ENCODE data around the gene LMX1B.

DNA sequence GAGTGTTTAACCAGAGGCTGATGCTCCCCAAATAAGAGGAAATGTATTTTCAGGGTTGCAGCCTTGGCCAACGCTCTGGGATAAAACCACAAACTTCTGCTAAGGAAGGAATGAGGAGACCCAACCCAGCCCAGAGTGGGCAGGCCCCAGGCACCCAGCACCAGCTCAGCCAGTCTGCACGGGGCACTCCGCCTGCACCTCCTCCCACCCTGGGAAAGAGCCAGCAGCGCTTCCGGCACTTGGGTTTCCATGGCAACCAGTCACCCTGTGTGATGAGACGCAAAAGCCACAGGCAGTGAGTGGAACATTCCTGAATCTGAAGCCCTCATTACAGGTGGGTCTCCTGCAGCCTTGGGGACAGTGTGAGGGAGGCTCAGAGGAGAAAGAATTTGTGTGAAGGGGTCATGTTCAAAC, 105.9 kb downstream of the LMX1B start:
- TF ChIP-seq, protein P1, sequence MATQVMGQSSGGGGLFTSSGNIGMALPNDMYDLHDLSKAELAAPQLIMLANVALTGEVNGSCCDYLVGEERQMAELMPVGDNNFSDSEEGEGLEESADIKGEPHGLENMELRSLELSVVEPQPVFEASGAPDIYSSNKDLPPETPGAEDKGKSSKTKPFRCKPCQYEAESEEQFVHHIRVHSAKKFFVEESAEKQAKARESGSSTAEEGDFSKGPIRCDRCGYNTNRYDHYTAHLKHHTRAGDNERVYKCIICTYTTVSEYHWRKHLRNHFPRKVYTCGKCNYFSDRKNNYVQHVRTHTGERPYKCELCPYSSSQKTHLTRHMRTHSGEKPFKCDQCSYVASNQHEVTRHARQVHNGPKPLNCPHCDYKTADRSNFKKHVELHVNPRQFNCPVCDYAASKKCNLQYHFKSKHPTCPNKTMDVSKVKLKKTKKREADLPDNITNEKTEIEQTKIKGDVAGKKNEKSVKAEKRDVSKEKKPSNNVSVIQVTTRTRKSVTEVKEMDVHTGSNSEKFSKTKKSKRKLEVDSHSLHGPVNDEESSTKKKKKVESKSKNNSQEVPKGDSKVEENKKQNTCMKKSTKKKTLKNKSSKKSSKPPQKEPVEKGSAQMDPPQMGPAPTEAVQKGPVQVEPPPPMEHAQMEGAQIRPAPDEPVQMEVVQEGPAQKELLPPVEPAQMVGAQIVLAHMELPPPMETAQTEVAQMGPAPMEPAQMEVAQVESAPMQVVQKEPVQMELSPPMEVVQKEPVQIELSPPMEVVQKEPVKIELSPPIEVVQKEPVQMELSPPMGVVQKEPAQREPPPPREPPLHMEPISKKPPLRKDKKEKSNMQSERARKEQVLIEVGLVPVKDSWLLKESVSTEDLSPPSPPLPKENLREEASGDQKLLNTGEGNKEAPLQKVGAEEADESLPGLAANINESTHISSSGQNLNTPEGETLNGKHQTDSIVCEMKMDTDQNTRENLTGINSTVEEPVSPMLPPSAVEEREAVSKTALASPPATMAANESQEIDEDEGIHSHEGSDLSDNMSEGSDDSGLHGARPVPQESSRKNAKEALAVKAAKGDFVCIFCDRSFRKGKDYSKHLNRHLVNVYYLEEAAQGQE (IDR thresholded peaks at IDR 0.05; ENCODE audit: low read depth) = no peak
- no peak for TF ChIP-seq TAF1 (IDR thresholded peaks at IDR 0.05; ENCODE audit: low read depth)
- TF ChIP-seq TCF12 (IDR thresholded peaks at IDR 0.05; ENCODE audit: low read depth) = no peak; the same call in 1 of the 2 replicates
